HG02852 (cell line): ENCODE results near the gene WNT5A.

Experiments used
- ATAC-seq: cut with Tn5 transposase; IDR thresholded peaks from one replicate; pipeline ENCODE4 v1.9.1; 2021; ENCODE audit warnings: mild to moderate bottlenecking, moderate library complexity; ENCODE audit not compliant: unreplicated experiment

WNT5A gene

DNA sequence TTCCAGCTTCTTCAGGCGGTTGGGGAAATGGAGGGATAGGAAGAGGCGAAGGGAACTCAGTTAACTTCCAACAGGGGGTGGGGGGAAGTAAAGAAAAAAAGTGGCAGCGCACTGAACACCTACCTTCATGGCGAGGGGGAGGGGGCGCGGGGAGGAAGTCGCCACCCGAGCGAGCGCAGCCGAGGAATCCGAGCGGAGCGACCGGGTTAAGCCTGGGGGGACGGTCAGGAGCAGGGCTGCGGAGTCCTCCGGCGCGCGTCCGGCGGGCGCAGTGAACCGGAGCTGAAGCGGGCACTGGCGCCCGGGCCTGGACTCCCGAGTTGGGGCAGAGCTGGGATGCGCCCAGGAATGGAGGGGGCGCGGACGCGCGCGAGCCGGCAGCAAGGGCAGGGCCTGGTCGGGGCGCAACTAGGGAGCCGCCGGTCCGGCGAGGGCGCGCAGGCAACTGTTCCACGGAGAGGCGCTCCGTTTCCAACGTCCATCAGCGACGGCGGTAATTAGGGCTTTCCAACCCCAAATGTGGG, at the start of gene WNT5A:
Gene WNT5A (minus strand): TSS at position 450 of the 524 bp plus-strand sequence. CDS start 321 bp downstream, at position 129.
- no peak for ATAC-seq

DNA sequence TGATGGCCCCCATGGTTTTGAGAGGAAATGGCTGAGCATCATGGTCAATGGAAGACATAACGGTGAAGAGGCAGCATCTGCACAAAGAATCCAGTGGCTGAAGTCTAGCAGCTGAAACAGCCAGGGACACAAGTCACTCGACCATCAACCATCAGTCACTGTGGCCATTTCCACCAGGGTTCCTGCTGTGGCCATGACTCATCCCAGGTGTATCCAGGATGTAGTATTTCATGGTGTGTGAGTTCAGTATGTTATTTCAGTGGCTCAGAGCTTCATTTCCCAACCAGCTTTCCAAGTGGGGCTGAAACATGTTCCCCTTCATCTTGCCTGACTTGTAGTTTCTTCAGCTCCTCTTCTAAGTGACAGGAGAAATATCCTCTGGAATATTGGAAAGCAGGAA, 47.8 kb upstream of the WNT5A start:
- ATAC-seq = no peak

DNA sequence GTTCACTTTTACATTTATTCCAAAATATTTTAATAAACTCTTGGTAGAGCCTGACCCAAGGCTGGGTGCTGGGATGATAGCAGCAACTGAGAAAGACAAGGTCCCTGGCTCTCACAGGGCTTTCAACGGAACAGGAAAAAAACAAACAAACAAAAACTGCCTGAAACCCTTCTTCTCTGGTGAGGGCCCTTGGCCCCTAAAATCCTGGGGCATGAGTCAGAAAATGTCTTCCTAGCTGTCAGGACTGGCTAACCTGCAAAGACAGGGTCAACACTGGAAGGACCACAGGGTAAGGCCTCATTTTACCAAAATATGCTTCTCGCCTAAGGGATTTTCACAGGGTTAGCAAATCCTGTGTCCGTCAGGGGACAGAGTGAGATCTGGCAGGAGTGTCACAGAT, 45.7 kb upstream of the WNT5A start:
- no peak for ATAC-seq

DNA sequence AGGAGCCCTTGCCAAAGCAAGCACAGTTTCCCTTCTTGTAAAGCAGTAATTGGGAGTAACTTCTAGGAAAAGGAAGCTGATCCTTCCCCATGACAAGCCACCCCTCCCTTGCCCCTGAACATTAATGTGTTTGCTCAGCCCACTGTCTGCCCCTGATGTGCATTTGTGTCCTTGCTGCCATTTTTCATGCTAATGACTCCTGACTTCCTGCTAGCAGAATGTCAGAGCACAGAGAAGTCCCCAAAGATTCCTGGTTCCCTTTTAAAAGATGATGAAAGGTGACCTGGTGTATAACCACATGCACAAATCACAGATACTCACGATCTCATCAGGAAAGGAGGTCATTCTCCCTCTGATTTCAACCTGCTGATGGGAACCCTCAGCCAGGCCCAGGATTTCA, 44.2 kb upstream of the WNT5A start:
- no peak for ATAC-seq

DNA sequence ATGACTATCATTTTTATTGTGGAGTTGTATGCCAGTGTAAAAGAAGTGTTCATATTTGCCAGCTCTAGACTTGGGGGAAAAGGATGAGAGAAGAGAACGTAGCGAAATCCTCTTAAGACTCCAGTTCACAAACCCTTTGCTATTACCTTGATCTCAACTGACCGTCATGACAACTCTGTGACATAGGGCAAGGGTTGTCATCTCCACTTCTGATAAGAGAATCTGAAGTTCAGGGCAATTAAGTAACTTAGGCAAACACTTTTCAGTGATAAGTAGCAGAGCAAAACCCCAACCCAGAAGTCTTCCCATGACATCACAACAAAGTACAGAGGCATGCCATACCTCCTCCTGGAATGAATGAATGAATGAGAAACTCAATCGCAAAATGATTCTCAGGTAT, 40.3 kb upstream of the WNT5A start:
- ATAC-seq = no peak

DNA sequence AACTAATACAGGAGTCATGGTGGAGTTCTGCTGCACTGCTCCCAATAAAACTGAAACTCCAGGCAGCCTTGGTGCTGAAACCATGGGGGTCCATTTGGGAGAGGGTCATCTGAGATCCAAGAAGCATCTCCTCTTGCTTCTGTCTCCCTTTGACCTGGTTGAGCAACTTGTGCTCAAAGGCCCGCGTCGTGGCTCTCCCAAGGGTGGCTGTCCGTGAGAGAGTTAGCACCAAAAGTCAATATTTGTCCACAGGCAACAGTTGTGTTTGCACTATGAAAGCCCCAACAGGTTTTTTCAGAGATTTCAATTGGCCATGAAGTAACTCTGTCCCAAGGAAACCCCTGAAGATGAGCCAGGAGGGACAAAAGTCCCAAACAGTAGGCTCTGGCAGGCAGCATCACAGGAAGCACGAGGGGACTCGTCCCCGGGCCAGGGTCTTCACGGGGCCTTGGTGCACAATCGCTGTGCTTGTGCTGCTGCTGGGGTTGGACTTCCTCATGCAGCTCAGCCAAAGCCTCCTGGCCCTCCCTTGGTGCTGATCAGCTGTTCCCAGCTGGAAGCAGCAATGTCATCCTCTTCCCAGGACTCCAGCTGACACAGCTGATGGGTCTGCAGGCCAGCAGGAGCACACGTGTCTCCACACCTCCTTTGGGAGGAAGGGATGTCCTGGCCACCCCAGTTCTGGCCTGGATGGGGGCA, 39.4 kb upstream of the WNT5A start:
- no peak for ATAC-seq

DNA sequence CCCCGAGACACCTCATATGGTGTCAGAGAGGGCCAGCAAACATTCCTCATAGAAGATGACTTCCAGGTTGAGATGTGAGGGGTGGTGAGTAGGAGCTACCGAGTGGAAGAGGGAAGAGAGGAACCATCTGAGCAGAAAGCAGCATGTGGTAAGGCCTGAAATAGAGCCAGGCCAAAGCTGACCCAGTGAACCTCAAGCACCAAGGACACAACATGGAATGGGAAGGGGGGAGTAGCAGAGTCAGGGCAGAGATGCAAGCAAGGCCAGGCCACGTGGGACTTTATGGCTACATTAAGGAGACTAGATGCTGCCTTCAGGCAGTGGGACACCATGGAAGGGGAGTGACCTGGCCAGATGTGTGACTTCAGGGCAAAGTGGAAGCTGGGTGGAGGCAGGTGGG, 38.3 kb upstream of the WNT5A start:
- no peak for ATAC-seq

DNA sequence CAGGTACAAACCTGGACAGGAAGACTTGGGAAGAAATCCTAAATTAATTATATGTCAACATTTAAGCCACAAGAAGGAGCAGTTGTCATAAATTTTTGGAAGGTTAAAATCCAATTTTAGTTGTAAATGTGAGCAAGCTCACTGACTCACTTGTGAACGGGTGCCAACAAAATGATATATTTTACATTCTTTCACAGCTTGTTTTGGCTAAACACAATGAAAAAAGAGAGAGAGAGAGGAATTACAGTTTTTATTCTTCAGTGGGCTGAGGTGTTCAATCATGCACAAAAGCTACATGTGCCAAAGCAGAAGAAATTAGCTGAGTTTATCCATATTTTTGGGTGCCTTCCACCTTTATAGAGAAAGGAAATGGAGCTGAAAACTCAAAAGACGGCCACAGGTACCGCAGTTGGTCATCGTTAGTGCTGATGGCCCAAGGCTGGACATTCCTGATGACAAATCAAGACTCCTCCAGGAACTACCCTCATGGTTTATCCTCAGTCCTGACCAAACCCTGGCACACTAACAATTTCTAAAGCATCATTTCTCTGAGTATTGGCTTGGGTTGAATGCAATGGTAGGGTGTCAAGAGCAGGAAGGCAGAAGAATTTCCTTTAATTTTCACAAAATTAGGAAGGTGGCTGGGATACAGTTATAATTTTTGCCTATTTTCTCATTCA, 37.6 kb upstream of the WNT5A start:
- no peak for ATAC-seq

DNA sequence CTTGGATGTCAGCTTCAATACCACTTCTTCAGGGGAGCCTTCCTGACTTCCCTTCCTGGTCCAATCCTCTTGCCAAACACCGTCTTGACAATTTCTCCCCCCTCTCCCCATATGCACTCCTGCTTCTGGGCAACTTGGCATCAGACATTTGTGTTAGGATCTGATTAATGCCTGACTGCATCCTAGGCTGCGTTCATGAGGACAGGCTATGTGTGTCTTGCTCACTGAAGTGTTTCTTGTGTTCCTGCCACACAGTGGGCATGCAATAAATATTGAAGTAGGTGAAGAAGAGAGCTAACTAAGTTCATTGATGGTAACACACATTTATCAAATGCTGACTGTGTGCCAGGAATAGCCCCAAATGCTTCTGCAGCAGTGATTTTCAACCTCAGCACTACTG, 36.4 kb upstream of the WNT5A start:
- ATAC-seq = no peak

DNA sequence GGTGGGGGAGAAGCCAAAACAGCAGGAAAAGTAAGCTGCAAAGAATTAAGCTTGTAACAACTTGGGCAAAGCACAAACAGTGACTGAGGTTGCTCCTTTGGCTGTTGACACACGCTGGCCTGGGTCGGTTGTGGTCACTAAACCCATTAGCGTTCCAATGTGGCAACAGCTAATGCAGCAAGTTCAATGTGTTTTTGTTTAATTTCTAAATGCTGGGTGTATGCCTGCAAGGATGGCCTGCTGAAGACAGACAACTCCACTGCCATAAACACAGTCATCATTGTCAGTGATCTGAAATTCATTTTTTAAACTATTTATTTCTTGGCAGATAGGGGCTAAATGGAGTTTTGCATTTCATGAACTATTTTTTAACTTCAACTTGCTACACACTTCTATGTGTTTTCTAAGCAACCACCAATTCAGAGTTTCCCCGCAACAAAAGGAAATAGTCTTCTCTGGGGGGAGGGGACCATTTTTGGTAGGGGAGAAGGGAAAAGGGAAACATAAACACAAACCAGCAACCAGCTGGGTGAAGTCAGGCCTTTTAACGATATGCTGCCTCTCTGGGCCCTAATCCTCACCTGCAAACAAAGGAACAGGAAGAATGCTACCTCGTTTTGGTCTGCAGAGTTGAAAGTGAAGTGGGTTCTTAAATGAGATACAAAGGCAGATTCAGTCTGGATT, 34.8 kb upstream of the WNT5A start:
- ATAC-seq = no peak

DNA sequence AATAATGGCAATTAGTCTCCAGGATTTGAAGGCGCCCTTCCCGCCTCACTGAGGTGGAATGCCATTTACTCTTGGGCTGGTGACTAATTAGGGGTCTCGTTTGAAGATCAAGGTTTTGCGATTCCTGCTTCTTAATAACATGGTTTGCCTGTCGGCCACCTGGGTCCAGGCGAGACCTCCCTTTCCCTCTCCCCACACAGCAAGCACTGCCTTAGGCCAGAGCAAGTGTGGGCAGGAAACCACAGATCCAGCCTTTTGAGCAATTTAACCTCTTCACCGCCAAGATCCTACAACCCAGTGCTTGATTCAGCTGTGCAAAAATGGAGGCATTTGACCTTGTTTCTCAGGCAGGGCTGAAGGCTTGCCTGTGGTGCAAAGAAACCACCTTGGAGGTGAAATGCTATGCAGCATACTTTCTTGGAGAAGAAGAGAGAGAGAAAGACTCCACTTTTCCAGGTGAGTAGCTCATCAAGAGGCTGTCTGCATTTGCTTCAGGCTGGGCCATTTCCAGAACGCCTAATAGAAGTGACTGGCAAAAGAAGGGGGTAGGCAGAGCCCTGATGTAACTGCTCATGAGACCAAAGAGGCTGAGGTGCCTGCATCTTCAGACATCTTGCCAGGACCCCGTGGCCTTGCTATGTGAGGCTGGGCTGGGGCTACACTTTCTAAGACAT, 34.1 kb upstream of the WNT5A start:
- ATAC-seq = no peak

DNA sequence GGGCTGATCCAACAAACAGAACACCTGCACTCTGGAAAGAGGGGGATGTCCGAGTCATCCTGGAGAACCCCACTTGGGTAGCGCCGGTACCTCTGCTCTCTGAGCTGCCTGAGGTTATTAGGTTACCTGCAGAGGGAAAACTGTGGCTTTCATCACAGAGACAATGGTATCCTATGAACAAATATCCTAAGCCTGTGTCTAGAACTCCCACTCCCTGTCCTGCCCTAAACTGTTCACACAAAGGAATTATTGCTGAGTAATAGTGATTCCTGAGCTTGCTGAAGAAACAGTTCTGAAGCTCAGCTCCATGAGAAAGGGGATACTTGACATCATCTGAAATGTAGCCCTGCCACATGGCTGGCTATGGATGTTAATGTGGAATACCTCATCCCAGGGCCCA, 31.9 kb upstream of the WNT5A start:
- no peak for ATAC-seq

DNA sequence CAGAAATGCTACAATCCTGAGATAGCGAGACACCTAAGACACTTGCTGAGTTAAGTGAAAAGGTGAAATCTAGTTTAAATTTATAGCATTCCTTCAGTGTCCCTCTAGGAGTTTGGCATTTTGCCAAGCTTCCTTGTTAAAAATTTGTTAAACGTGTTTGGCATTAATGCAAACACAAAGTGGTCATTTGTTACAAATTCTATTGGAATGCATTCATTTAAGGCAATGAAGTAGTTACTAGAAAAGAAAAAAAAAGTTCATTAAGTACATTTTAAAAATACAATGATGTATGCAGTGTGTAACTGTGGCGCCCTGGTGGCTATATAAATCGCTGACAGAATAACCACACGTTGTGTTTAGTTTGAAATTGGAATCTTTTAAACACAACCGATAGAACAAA, 31.3 kb upstream of the WNT5A start:
- ATAC-seq = no peak

DNA sequence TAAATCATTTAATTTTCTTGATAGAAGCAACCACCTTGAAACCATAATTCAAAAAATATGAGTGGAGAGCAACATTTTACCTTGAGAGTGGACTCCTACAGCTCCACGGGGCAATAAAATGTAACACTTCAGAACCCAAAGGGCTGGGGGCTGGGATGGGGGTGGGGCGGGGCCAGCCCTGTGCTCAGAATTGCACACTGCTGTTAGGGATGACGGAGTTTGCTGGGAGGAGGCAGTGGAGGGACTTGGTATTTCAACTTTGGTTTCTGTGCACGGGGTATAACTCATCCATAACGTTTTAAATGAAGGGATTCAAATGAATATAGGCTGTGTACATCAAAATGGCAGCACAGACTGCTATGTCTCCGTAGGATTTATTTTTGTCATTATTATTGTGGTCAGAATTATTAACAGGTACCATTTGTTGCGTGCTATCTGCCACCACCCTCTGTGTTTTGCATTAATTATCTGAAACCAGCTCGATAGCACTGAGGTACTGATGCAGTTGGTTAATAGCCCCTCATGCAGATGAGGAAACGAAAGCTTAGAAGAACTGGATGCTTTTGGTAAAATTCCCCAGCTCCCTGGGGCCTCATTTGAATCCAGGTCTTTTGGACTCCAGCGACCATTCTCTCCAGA, 29.4 kb upstream of the WNT5A start:
- ATAC-seq = no peak

DNA sequence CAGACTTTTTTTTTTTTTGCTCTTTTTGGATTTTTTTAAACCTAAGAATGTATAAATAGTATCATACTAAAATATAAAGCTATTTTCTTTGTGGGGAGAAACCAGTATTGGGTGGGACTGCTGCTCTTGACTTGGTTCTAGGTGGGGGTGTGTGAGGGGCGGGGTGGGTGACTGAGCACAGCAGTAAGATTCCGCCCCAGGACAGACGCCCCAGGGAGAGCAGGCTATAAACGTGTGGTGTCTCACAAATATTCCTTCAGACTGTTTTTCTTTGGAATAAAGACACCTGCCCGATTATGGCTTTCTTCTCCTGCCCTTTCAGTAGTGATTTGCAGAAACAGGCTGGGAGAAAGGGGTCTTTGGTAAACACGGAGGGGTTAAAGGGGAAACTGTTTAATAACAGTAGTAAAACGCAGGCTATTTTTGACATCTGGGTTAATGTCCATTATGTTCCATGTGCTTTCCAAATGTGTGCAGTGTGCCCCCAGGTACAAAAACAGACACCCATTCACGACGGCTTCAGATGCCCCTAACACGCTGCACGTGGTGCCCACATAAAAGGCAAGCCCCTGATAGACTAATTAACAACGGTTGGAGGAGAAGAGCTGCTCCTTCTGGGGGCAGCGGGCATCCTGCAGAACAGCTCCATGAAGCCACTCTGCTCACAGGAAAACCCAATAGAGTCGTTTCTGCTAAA, 28.6 kb upstream of the WNT5A start:
- no peak for ATAC-seq

DNA sequence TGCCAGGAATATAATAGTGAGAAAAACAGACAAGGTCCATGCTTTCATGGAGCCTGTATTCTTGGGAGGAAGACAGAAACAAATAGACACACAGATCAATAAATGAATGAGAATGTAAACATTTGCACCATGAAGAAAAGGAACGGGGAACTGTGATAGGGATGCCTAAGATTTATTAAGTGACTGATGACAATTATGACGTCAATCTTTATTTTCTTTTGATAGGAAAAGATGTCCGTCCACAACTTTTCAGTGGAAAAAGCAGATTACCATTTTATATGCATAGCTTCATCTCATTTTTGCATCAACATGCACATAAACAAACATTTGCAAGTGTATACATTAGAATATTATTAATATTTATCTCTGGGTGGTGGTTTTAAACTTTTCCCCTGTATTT, 27.9 kb upstream of the WNT5A start:
- ATAC-seq = no peak

DNA sequence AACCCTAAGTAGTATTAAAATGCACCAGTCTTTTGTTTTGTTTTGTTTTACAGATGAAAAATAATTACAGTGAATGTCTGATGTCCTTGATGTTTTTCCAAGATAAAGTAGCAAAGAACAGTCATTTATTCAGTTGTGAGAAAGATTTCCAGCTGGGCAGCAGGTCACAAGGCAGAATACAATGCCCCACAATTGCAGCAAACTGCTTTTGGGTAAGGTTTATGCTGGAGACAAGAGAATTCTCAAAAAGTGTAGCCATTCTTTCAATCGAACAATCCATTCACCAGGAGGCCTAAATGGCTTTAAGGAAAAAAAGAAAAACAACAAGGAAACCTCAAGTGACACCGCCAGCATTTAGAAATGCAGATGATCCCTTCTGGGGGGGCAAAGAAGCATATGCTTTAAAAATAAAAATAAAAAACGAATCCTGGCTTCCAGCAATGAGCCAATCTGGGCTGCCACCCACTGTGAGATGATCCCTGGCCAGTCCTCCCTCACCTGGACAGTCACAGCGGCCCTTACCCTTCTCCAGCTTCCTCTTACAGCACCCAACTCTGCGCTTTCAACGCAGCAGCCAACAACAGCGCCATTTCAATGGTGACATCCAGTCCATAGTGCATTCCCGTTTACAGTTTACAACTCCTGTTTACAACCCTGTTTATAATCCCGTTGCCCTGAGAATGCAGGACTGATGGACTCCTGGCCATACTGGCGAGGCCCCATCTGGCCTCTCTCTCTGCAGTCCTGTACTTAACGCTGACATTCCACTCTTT, 25.7 kb upstream of the WNT5A start:
- ATAC-seq = no peak

DNA sequence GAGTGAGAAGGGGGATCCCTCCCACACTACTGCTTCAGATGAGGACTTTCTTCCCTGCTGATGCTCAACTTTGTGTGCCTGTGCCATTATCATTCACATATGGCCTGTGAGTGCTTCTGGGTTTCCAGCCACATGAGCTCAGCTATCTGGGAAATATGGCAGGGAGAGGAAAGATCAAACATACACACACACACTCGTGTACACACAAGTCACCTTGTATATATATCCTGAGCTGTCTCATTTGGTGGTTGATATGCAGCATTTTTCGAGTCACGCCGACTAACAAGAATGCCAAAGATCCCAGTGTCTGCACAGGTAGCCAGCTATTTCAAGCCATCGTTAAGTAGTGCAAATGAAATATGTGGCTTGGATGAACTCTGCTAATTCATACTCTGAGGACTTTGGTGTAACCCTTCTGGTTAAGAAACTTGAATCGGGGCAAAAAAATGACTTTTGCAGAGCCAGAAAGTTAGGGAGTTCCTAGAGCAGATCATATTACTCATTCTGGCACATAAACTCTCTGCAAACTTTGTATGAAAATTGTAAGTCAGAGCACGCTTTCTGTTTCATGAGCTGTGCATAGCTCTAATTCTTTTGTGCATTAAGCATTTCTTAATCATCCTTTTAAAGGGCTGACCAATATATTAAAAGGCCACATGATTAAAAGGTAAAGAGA, 24.9 kb upstream of the WNT5A start:
- no peak for ATAC-seq

DNA sequence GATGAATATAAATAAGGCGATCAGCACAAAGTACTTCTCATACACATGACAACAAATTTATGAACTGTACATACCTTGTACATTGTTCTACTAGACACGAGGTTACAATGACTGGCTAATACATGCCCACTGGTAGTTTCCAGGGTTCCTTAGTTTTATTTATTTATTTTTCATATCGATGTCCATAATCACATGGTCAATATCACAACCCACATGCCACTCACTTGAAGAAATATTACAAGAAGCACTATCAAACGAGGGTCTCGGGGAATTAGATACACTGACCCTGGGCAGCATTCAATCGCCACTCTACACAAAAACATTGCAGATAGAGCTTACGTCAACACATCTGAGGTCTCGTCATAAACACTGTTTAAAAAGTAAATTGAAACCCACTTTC, 21.2 kb upstream of the WNT5A start:
- ATAC-seq = no peak
